Fibroblast of villous mesenchyme (primary cell): ENCODE results near the gene TPP1. TPM values are rescaled to one million over a fixed set of nuclear protein-coding genes. Genes with fewer than 3 reads are reported as not detected.

Experiments
- DNase-seq: peaks from one replicate; pipeline ENCODE4 v3.0.0-alpha.2; 2010; ENCODE audit warnings: low read depth
- H3K4me3 ChIP-seq: 2 replicates; pipeline ENCODE4 v1.5.1; 2011; ENCODE audit warnings: low read depth, mild to moderate bottlenecking, low read length
- total RNA-seq: library from RNA; depleted of rRNA; stranded (reverse); fragments of >200 nt; gene quantifications from 2 replicates; pipeline ENCODE4 v1.2.3, GENCODE V29; 2012
- TF ChIP-seq, protein P1 (sequence below): IDR thresholded peaks from 2 replicates; pipeline ENCODE4 v1.5.1; 2012; ENCODE audit warnings: low read depth, mild to moderate bottlenecking, low read length; ENCODE audit not compliant: insufficient read depth

Gene TPP1
- total RNA-seq, 1 donor: 98.4 TPM

DNA sequence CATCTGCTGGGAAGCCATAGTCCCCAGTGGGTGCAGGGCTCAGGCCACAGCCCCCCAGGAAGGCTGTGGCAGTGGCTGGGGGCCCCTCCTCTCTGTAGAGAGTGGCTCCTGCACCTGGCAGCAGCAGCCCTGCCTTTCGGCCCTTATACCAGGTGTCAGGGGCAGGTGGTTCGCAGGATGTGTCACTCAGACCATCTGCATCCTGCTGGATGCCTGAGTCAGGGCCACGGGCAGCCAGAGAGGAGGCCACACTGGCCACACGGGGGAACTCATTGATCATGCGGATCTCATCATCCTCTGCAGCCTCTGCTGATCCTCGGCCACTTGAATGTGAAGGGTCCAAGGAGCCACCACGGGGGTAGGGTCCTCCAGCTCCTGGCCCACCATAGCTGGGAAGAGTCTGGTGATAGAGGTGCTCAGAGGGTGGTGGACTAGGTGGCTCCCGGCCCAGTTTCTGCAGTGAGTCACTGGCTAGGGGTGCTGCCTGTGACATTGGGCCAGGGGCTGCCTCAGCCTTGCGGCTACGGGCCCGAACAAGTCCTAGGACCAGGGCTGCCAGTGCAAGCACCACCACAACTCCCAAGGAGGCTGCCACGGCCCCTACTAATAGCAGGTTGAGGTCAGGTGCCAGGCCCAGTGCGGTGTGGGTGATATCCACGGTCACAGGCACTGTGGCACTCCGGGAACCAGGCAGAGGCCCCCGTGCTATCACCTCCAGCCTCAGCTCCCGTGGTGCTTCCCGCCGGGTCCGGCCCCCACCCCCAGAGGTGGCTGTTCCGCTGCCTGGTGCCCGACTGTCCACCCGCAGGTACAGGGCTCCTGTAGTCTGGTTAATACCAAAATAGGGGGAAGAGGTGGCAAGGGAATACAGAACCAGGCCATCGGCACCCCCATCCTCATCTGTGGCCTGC is 3.3 kb upstream of the TPP1 start:
- TF ChIP-seq, protein P1, sequence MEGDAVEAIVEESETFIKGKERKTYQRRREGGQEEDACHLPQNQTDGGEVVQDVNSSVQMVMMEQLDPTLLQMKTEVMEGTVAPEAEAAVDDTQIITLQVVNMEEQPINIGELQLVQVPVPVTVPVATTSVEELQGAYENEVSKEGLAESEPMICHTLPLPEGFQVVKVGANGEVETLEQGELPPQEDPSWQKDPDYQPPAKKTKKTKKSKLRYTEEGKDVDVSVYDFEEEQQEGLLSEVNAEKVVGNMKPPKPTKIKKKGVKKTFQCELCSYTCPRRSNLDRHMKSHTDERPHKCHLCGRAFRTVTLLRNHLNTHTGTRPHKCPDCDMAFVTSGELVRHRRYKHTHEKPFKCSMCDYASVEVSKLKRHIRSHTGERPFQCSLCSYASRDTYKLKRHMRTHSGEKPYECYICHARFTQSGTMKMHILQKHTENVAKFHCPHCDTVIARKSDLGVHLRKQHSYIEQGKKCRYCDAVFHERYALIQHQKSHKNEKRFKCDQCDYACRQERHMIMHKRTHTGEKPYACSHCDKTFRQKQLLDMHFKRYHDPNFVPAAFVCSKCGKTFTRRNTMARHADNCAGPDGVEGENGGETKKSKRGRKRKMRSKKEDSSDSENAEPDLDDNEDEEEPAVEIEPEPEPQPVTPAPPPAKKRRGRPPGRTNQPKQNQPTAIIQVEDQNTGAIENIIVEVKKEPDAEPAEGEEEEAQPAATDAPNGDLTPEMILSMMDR: no peak
- H3K4me3 ChIP-seq: no peak overlapping the region
- DNase-seq: no peak

DNA sequence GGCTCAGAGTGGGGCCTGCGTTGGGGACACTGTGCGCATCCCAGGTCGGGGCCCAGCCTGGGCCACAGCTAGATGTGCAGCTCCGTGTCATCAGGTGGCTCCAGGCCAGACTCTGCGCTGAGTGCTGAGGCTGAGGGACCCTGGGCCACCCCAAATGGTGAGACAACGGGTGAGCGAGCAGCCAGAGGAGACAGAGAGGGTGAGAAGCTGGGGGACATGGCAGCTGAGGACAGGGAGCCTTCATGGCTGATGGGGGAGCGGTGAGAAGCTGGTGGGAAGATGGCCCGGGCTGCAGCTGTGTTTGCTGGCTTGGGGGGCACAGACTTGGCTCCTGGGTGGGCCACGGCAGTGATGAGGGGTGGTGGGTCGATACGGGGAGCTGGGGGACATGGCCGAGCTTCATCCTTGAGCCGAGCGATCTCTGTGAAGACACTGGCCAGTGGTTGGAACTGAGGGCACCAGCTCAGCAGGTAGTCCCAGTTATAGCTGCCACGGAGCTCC is 2.5 kb upstream of the TPP1 start:
- DNase-seq: no peak
- H3K4me3 ChIP-seq: no peak overlapping the region
- TF ChIP-seq, protein P1: no peak

DNA sequence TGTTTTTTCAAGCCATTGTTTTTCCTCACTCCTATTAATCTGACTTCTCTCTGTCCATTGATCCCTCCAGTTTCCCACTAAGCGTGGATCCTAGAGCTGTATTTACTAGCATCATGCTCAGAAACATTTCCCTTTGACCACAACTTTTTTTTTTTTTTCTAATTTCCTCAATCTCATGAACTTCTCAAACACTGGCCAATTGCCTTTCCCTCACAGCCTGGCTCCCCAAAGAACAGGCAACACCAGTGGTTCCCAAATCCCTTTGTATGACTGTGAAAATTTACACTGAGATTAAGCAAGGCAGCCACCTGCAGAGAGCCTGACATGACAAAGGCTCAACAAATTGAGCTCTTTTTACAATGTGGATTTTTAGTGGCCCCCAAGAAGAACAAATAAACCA is 1.4 kb upstream of the TPP1 start:
- TF ChIP-seq, protein P1: no peak
- DNase-seq: no peak

DNA sequence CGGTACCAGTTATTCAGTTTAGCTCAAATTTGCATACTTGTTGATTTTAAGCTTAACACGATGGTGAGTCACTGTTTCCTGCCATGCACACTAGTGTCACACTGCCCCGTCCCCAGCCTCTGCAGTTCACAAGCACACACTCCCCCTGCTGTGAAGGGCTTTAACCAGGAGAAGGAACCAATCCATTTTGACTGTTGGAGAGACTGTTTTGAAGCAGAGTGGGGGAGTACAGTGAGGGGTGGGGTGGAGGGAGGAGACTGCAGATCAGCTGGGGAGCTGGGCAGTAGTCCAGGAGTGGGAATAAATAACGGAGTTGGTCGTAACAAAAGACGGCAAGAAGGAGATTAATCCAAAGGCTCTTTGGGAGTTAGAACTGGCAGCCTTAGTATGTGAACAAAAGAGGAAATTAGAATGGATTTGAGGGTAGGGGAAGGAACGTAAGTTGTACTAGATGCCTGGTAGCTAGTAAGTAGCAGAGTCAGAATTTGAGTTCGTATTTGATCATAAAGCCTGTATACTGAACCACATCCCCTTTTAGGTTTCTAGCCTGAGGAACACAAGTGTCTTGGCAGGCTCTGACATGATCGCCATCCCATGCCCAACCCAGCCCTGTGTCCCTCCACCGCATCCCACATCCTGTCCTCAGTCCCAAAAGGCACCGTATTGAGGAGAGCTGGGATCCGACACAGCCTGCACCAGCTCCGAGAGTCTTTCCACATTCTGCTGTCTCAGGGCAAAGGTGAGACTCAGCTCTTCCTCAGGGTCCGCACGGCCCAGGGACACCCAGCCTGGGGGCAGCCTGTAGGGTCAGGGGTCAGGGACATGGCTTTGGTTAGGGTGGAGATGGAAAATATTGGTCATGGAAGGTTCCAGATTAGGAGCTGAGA is 862 bp downstream of the TPP1 start:
- peak; percentile 91 for DNase-seq
- TF ChIP-seq, protein P1: peak; percentile 18
- H3K4me3 ChIP-seq: peak overlapping the region; percentile 99

More for the DNA sequence above, 1.4 kb upstream of the TPP1 start:
- no peak overlapping the region for H3K4me3 ChIP-seq

DNA sequence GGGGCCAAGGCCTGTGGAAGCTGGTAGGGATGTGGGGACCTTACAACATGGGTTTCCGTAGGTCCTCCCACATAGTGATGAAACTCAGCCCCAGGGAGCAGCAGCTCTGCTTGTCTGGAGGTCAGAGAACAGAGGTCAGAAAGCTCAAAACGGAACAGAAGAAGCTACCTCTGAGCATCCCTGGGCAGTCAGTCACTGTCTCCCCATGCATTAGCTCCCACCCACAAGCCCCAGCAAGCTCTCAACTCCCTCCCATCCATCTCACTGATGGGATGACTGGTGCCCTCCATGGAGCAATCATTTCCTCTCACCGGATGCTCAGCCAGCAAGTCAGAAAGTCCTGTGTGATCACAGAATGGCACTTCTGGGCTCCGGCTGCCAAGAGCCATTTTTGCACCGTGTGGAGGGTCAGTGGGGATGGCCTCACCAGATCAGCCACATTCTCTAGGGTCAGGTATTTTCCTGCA is 1.9 kb downstream of the TPP1 start:
- peak overlapping the region; percentile 99 for H3K4me3 ChIP-seq
- DNase-seq: peak; percentile 22
- TF ChIP-seq, protein P1: no peak

DNA sequence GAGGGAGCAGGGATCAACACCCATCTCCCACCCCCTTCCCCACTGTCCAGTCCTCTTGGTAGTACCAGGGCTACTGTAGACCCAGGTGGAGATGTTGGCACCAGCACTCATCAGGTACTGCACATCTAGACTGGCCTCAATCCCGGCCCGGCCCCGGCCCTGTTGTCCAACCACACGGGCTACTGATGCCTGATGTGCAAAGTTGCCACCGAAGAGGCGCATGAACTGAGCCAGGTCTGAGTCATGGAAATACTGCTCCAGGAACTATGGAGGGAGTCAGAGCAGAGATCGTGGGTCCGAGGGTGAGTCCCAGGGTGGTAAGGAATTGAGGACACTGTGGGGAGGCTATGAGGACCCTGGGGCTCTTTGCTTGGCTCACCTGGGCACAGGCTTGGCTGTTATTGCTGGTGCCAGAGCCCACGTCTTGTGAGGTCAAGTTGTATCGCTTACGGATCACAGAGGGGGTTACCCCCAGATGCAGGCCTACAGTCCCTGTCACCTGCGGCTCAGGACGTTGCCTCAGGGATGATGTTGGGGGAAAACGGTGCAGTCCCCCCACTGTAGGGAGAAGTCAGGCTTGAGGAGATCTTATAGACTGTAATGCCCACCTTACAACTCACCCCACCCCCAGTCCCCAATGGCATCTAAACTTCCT is 2.5 kb downstream of the TPP1 start:
- TF ChIP-seq, protein P1: no peak
- H3K4me3 ChIP-seq: no peak overlapping the region
- DNase-seq: no peak
